ENCODE measurements around the gene GSE1. TPM values are rescaled to one million over a fixed set of nuclear protein-coding genes. Genes with fewer than 3 reads are reported as not detected.

Gene GSE1
- total and polyA plus RNA-seq, 2 experiments from 2014 or later = 32.4 to 135 TPM

DNA sequence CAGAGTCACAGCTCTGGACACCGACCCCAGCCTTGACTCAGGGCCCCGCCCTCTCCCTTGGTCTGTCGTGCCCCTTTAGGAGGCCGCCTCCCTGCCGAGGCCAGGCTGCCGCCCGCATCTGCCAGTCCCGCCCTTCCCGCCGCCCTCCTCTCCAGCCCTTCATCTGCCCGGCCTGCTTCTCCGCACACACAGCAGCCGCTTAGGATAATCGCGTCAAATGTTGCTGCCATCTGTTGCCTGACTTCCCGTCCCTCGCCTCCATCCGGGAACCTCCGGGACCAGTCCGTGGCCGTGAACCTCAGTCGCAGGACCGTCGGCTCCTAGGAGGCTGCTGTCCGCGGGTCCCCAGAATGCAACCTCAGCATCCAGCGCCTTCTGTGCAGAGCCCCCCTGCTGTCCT, 11.9 kb downstream of the GSE1 start:
- Mint-ChIP-seq H3K4me3 (no peak overlapping the region), H3K27me3 (ENCODE audit: insufficient read depth, low read depth, poor library complexity) (peaks cover 23% of the 10 kb centered on the region), H3K36me3 (ENCODE audit: low read depth) (peaks cover 32% of the 10 kb centered on the region), H3K9me3 (peaks cover 13% of the 10 kb centered on the region), H3K4me1 (peaks cover 67% of the 10 kb centered on the region), H3K27ac (no peak overlapping the region)
- no peaks in the 10 kb centered on the region for H3K36me3 ChIP-seq (ENCODE audit: insufficient read depth)
- H3K4me2 ChIP-seq = no peak overlapping the region; the same call in 1 of the 2 replicates
- H3K27me3 ChIP-seq (ENCODE audit: insufficient read depth) = no peaks in the 10 kb centered on the region
- H4K20me1 ChIP-seq (replicated peaks; ENCODE audit: insufficient read depth) = peaks cover 82% of the 10 kb centered on the region
- peak; percentile 13 for ATAC-seq
- H3K4me1 ChIP-seq (ENCODE audit: insufficient read depth) = peaks cover 16% of the 10 kb centered on the region; the same call in 1 of the 2 replicates
- TF ChIP-seq EZH2phosphoT487 (IDR thresholded peaks at IDR 0.05; ENCODE audit: unreplicated experiment) = no peak
- TF ChIP-seq, protein P1, sequence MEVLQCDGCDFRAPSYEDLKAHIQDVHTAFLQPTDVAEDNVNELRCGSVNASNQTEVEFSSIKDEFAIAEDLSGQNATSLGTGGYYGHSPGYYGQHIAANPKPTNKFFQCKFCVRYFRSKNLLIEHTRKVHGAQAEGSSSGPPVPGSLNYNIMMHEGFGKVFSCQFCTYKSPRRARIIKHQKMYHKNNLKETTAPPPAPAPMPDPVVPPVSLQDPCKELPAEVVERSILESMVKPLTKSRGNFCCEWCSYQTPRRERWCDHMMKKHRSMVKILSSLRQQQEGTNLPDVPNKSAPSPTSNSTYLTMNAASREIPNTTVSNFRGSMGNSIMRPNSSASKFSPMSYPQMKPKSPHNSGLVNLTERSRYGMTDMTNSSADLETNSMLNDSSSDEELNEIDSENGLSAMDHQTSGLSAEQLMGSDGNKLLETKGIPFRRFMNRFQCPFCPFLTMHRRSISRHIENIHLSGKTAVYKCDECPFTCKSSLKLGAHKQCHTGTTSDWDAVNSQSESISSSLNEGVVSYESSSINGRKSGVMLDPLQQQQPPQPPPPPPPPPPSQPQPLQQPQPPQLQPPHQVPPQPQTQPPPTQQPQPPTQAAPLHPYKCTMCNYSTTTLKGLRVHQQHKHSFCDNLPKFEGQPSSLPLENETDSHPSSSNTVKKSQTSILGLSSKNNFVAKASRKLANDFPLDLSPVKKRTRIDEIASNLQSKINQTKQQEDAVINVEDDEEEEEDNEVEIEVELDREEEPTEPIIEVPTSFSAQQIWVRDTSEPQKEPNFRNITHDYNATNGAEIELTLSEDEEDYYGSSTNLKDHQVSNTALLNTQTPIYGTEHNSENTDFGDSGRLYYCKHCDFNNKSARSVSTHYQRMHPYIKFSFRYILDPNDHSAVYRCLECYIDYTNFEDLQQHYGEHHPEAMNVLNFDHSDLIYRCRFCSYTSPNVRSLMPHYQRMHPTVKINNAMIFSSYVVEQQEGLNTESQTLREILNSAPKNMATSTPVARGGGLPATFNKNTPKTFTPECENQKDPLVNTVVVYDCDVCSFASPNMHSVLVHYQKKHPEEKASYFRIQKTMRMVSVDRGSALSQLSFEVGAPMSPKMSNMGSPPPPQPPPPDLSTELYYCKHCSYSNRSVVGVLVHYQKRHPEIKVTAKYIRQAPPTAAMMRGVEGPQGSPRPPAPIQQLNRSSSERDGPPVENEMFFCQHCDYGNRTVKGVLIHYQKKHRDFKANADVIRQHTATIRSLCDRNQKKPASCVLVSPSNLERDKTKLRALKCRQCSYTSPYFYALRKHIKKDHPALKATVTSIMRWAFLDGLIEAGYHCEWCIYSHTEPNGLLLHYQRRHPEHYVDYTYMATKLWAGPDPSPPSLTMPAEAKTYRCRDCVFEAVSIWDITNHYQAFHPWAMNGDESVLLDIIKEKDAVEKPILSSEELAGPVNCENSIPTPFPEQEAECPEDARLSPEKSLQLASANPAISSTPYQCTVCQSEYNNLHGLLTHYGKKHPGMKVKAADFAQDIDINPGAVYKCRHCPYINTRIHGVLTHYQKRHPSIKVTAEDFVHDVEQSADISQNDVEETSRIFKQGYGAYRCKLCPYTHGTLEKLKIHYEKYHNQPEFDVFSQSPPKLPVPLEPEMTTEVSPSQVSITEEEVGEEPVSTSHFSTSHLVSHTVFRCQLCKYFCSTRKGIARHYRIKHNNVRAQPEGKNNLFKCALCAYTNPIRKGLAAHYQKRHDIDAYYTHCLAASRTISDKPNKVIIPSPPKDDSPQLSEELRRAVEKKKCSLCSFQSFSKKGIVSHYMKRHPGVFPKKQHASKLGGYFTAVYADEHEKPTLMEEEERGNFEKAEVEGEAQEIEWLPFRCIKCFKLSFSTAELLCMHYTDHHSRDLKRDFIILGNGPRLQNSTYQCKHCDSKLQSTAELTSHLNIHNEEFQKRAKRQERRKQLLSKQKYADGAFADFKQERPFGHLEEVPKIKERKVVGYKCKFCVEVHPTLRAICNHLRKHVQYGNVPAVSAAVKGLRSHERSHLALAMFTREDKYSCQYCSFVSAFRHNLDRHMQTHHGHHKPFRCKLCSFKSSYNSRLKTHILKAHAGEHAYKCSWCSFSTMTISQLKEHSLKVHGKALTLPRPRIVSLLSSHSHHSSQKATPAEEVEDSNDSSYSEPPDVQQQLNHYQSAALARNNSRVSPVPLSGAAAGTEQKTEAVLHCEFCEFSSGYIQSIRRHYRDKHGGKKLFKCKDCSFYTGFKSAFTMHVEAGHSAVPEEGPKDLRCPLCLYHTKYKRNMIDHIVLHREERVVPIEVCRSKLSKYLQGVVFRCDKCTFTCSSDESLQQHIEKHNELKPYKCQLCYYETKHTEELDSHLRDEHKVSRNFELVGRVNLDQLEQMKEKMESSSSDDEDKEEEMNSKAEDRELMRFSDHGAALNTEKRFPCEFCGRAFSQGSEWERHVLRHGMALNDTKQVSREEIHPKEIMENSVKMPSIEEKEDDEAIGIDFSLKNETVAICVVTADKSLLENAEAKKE (CRISPR knock-in tag; IDR thresholded peaks at IDR 0.05) = no peak
- TF ChIP-seq CREB1 (CRISPR knock-in tag; IDR thresholded peaks at IDR 0.05; ENCODE audit: low read depth) = no peak
- TF ChIP-seq, protein P2, sequence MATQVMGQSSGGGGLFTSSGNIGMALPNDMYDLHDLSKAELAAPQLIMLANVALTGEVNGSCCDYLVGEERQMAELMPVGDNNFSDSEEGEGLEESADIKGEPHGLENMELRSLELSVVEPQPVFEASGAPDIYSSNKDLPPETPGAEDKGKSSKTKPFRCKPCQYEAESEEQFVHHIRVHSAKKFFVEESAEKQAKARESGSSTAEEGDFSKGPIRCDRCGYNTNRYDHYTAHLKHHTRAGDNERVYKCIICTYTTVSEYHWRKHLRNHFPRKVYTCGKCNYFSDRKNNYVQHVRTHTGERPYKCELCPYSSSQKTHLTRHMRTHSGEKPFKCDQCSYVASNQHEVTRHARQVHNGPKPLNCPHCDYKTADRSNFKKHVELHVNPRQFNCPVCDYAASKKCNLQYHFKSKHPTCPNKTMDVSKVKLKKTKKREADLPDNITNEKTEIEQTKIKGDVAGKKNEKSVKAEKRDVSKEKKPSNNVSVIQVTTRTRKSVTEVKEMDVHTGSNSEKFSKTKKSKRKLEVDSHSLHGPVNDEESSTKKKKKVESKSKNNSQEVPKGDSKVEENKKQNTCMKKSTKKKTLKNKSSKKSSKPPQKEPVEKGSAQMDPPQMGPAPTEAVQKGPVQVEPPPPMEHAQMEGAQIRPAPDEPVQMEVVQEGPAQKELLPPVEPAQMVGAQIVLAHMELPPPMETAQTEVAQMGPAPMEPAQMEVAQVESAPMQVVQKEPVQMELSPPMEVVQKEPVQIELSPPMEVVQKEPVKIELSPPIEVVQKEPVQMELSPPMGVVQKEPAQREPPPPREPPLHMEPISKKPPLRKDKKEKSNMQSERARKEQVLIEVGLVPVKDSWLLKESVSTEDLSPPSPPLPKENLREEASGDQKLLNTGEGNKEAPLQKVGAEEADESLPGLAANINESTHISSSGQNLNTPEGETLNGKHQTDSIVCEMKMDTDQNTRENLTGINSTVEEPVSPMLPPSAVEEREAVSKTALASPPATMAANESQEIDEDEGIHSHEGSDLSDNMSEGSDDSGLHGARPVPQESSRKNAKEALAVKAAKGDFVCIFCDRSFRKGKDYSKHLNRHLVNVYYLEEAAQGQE (IDR thresholded peaks at IDR 0.05; ENCODE audit: unreplicated experiment) = no peak
- no peak for TF ChIP-seq NANOG (IDR thresholded peaks at IDR 0.05; ENCODE audit: borderline replicate concordance)
- TF ChIP-seq EZH2 (IDR thresholded peaks at IDR 0.05; ENCODE audit: low read depth, unreplicated experiment) = no peak
- TF ChIP-seq STAT1 (IDR thresholded peaks at IDR 0.05; ENCODE audit: unreplicated experiment) = no peak
- TF ChIP-seq ZNF114 (CRISPR knock-in tag; IDR thresholded peaks at IDR 0.05) = no peak
- no peak for TF ChIP-seq POLR2AphosphoS5 (IDR thresholded peaks at IDR 0.05; ENCODE audit: low read depth)
- TF ChIP-seq ZNF331 (CRISPR knock-in tag; IDR thresholded peaks at IDR 0.05; ENCODE audit: low read depth) = no peak
- H3K9me2 ChIP-seq (ENCODE audit: insufficient read depth) = no peaks in the 10 kb centered on the region
- DNase-seq (ENCODE audit: low spot score) = no peak
- H3K27ac ChIP-seq (ENCODE audit: low read depth) = no peak overlapping the region
- H3K79me2 ChIP-seq (replicated peaks; ENCODE audit: insufficient read depth) = peaks cover 100% of the 10 kb centered on the region
- no peak overlapping the region for H2AFZ ChIP-seq
- H3F3A ChIP-seq (replicated peaks; ENCODE audit: low read depth) = peaks cover 13% of the 10 kb centered on the region; the same call in 1 of the 2 replicates
- H3K4me3 ChIP-seq = no peak overlapping the region
